ENCODE measurements around the gene STX3. TPM values are rescaled to one million over a fixed set of nuclear protein-coding genes. Genes with fewer than 3 reads are reported as not detected.

STX3 gene
- total and polyA plus RNA-seq, 2 donors (not counting 1 experiment from before 2014, with no cell fraction given), result 7.6 to 16.6 TPM

GRCh38 chr11:59792507-59792906 is 37.3 kb downstream of the STX3 start:
- CTCF ChIA-PET, result interaction anchor here (1.1 kb wide), 1 partner anchor 38 kb away, joined by 4 read pairs; the partner anchor contains the start of gene STX3
- peaks cover 4 to 26% of the 10 kb centered on the region in 2 experiments for H3K36me3 ChIP-seq (replicated peaks in 1 of 2; ENCODE audit: control extremely low read depth in 1 of 2, control insufficient read depth in 1 of 2, extremely low read depth in 1 of 2, insufficient read depth in 2 of 2, low read length in 1 of 2)
- H3K9me3 Mint-ChIP-seq (ENCODE audit: insufficient read depth), result no peaks in the 10 kb centered on the region
- H3K4me1 Mint-ChIP-seq, result no peaks in the 10 kb centered on the region
- no peaks in the 10 kb centered on the region for H3K27me3 Mint-ChIP-seq
- ATAC-seq (ENCODE audit: low read depth) (no peak), DNase-seq (no peak)
- no peak overlapping the region for H3K9ac ChIP-seq (ENCODE audit: low read length)
- no peak overlapping the region for H3K4me3 ChIP-seq (ENCODE audit: control extremely low read depth in 1 of 5, extremely low read depth in 1 of 5, insufficient read depth in 1 of 5, low read depth in 2 of 5, low read length in 4 of 5)
- H3K9me3 ChIP-seq (ENCODE audit: control extremely low read depth in 1 of 3, control insufficient read depth in 2 of 3, insufficient read depth in 1 of 3, low read length in 2 of 3), result no peaks in the 10 kb centered on the region
- H3K79me2 ChIP-seq (ENCODE audit: control insufficient read depth, insufficient read depth, low read length), result no peaks in the 10 kb centered on the region
- WGBS (ENCODE audit: insufficient coverage), result 100% methylated on average over 1 of the region's 1 CpG
- H2AFZ ChIP-seq (ENCODE audit: insufficient read depth, low read depth, low read length, poor library complexity, severe bottlenecking), result no peak overlapping the region
- no peaks in the 10 kb centered on the region for H3K27me3 ChIP-seq (replicated peaks in 1 of 4; ENCODE audit: control extremely low read depth in 1 of 4, control insufficient read depth in 3 of 4, insufficient read depth in 4 of 4, low read length in 3 of 4)
- no peak overlapping the region for H3K27ac Mint-ChIP-seq
- TF ChIP-seq CTCF (IDR thresholded peaks at IDR 0.05), result no peak
- TF ChIP-seq EZH2 (IDR thresholded peaks at IDR 0.05; ENCODE audit: borderline replicate concordance, insufficient read depth, low read depth, low read length, poor library complexity, severe bottlenecking), result no peak
- no peaks in the 10 kb centered on the region for H3K4me1 ChIP-seq (ENCODE audit: control insufficient read depth in 2 of 2, insufficient read depth in 2 of 2, low read length in 2 of 2)
- H3K4me3 Mint-ChIP-seq, result no peak overlapping the region
- intact Hi-C loops (cut with micrococcal nuclease), result no loop called here
- POLR2A ChIA-PET, result no interaction called here
- no peak overlapping the region for H3K27ac ChIP-seq (ENCODE audit: low read length in 2 of 2)
- H4K20me1 ChIP-seq (ENCODE audit: control insufficient read depth, insufficient read depth, low read length, poor library complexity, severe bottlenecking), result no peaks in the 10 kb centered on the region
- H3K4me2 ChIP-seq (replicated peaks; ENCODE audit: low read depth, low read length, poor library complexity, severe bottlenecking), result no peak overlapping the region

- H3K9me3 Mint-ChIP-seq (ENCODE audit: insufficient read depth), result no peaks in the 10 kb centered on the region
- TF ChIP-seq EZH2 (IDR thresholded peaks at IDR 0.05; ENCODE audit: borderline replicate concordance, insufficient read depth, low read depth, low read length, poor library complexity, severe bottlenecking), result no peak
- no peak for TF ChIP-seq CTCF (IDR thresholded peaks at IDR 0.05)
- H3K27me3 Mint-ChIP-seq, result no peaks in the 10 kb centered on the region
- Histone ChIP-seq H2AFZ (ENCODE audit: insufficient read depth, low read depth, low read length, poor library complexity, severe bottlenecking) (no peak overlapping the region), H3K27ac (ENCODE audit: low read length in 2 of 2) (no peak overlapping the region), H3K4me2 (replicated peaks; ENCODE audit: low read depth, low read length, poor library complexity, severe bottlenecking) (no peak overlapping the region), H3K36me3 (replicated peaks in 1 of 2; ENCODE audit: control extremely low read depth in 1 of 2, control insufficient read depth in 1 of 2, extremely low read depth in 1 of 2, insufficient read depth in 2 of 2, low read length in 1 of 2) (peaks cover 4 to 26% of the 10 kb centered on the region in 2 experiments), H3K79me2 (ENCODE audit: control insufficient read depth, insufficient read depth, low read length) (no peaks in the 10 kb centered on the region), H3K4me3 (ENCODE audit: control extremely low read depth in 1 of 5, extremely low read depth in 1 of 5, insufficient read depth in 1 of 5, low read depth in 2 of 5, low read length in 4 of 5) (no peak overlapping the region), H3K9ac (ENCODE audit: low read length) (no peak overlapping the region), H4K20me1 (ENCODE audit: control insufficient read depth, insufficient read depth, low read length, poor library complexity, severe bottlenecking) (no peaks in the 10 kb centered on the region), H3K27me3 (replicated peaks in 1 of 4; ENCODE audit: control extremely low read depth in 1 of 4, control insufficient read depth in 3 of 4, insufficient read depth in 4 of 4, low read length in 3 of 4) (no peaks in the 10 kb centered on the region), H3K4me1 (ENCODE audit: control insufficient read depth in 2 of 2, insufficient read depth in 2 of 2, low read length in 2 of 2) (no peaks in the 10 kb centered on the region), H3K9me3 (ENCODE audit: control extremely low read depth in 1 of 3, control insufficient read depth in 2 of 3, insufficient read depth in 1 of 3, low read length in 2 of 3) (no peaks in the 10 kb centered on the region)
- no peak overlapping the region for H3K27ac Mint-ChIP-seq
- POLR2A ChIA-PET, result no interaction called here
- ATAC-seq (ENCODE audit: low read depth), result no peak
- H3K4me3 Mint-ChIP-seq, result no peak overlapping the region
- 100% methylated on average over 1 of the region's 3 CpGs for WGBS (ENCODE audit: insufficient coverage)
- intact Hi-C loops (cut with micrococcal nuclease), result no loop called here
- DNase-seq, result no peak
- CTCF ChIA-PET, result interaction anchor here (1.1 to 1.5 kb wide), 2 partner anchors 9 to 14 kb away, joined by 3 read pairs; no protein-coding TSS in a partner anchor
- H3K4me1 Mint-ChIP-seq, result no peaks in the 10 kb centered on the region
Observed at GRCh38 chr11:59794417-59794816, 39.2 kb downstream of the STX3 start.

Measured in B cell (primary cell).